ENCODE data around the gene CNTN1.

Gene CNTN1

DNA sequence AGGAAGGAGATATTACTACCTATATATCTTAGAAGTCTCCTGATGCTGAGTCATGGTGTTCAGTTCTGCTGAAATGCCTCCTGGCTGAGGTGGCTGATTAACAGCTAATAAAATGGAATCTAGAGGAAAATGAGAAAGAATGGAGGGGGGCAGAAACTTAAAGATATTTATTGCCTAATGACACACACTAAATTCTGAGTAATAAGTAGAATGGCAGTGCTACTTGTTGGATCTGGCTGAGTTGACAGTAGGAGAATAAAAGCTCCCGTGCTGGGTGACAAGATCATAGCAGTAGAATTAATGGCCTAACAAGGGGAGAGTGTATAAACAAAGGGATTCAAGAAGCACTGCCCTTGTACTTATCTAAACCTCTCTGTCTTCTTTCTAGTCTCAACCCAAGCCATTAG lies 137.5 kb downstream of the CNTN1 start:
- DNase-seq (ENCODE audit: low read depth), result no peak
- no peak overlapping the region for H3K4me3 ChIP-seq (ENCODE audit: low read depth, low read length)
- TF ChIP-seq, protein P1, sequence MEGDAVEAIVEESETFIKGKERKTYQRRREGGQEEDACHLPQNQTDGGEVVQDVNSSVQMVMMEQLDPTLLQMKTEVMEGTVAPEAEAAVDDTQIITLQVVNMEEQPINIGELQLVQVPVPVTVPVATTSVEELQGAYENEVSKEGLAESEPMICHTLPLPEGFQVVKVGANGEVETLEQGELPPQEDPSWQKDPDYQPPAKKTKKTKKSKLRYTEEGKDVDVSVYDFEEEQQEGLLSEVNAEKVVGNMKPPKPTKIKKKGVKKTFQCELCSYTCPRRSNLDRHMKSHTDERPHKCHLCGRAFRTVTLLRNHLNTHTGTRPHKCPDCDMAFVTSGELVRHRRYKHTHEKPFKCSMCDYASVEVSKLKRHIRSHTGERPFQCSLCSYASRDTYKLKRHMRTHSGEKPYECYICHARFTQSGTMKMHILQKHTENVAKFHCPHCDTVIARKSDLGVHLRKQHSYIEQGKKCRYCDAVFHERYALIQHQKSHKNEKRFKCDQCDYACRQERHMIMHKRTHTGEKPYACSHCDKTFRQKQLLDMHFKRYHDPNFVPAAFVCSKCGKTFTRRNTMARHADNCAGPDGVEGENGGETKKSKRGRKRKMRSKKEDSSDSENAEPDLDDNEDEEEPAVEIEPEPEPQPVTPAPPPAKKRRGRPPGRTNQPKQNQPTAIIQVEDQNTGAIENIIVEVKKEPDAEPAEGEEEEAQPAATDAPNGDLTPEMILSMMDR (IDR thresholded peaks at IDR 0.05; ENCODE audit: insufficient read depth, low read depth, low read length, missing control alignments), result no peak

DNA sequence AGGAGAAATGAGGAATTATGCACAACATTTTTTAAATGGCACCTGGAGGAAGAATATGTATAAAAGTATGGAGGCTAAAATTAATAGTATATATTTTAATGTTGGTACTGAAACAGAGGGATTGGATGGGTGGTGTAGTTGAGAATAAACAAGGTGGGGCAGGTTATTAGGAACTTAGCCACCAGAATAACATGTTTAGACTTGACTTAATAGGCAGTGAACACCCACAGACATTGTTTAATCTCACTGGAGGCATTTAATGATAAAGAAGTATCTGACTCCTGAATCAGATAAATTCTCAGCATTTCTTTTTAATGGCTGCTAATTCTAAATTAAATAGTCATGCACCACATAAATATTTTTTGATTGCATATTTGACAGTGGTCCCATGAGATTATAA lies 139.7 kb downstream of the CNTN1 start:
- TF ChIP-seq, protein P1 (IDR thresholded peaks at IDR 0.05; ENCODE audit: insufficient read depth, low read depth, low read length, missing control alignments), result no peak
- DNase-seq (ENCODE audit: low read depth), result no peak
- no peak overlapping the region for H3K4me3 ChIP-seq (ENCODE audit: low read depth, low read length)

DNA sequence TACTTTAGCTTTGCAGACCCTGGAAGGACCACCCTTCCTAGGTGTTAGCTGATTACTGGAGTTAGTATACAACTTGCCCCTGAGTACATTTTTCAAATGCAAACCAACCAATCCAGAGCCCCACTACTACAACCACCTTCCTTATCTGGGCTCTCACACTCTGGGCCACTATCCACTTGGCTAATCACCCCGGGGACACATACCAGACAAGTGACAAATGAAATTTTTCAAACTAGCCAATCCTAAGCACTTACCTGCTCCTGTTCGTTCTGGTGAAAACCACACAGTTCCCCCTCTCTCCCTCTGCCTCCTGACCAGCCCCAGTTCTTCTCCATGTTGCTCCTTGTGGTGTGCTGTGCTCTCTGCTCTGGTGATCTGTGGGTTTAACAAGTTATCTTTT lies 140.4 kb downstream of the CNTN1 start:
- no peak overlapping the region for H3K4me3 ChIP-seq (ENCODE audit: low read depth, low read length)
- DNase-seq (ENCODE audit: low read depth), result no peak
- TF ChIP-seq, protein P1 (IDR thresholded peaks at IDR 0.05; ENCODE audit: insufficient read depth, low read depth, low read length, missing control alignments), result no peak

DNA sequence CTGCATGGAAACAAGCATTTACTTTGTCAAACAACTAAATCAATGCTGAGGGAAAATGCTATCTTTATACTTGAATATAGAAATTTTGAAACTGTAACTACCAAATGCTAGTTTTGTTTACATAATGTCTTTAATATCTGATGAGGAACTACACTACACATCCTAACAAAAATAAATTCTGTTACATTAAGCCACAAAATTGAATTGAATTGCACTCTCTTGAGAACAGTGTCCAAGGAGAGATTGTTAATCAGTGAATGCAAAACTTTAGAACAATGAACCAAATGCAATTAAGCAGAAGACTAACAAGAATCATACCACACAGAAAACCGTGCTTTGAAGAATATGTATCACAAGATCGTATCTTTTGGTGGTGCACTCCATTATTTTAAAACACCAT lies 141.6 kb downstream of the CNTN1 start:
- TF ChIP-seq, protein P1 (IDR thresholded peaks at IDR 0.05; ENCODE audit: insufficient read depth, low read depth, low read length, missing control alignments), result no peak
- DNase-seq (ENCODE audit: low read depth), result no peak
- no peak overlapping the region for H3K4me3 ChIP-seq (ENCODE audit: low read depth, low read length)

DNA sequence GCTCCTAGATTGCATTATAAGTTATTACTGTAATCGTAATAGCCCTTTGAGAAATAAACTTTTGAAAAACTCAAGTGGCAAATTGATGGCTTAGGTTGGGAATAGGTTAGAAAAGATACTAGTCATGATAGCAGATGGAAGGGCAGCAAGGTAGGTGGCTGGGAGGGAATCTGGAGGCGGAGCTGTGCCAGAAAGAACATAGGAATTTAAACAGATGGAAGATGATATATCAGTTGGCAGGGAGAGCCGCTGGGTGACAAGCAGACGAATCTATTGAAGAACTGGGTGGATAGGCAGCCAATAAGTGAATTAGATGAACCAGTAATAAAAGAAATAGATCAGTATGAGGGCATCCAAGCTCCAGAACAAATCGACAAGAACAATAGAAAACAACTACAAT lies 142.1 kb downstream of the CNTN1 start:
- DNase-seq (ENCODE audit: low read depth), result no peak
- H3K4me3 ChIP-seq (ENCODE audit: low read depth, low read length), result no peak overlapping the region
- TF ChIP-seq, protein P1 (IDR thresholded peaks at IDR 0.05; ENCODE audit: insufficient read depth, low read depth, low read length, missing control alignments), result no peak

DNA sequence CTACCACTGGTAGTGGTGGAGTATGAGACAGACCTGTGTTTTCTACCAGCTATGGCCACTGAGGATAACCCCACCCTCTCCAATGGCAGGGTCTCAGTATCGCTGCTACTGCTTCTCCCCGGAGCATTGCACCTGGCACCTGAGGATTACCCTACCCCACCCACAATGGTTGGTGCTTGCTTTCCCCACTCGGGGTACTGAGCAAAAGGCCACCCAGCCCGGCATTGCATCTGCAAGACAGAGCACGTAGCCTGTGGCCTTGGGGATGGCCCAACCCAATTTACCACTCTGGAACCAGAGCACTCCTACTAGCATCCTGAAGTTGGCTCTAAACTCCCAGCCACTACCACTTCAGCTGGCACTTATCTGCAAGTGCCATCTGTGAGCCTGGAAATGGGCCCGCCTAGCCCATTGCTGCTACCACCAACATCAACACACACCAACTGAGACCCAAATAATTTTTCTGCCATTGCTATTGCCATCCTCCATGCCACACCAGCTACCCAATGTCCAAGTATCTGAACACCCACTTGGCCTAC lies 145.7 kb downstream of the CNTN1 start:
- DNase-seq (ENCODE audit: low read depth), result no peak
- H3K4me3 ChIP-seq (ENCODE audit: low read depth, low read length), result no peak overlapping the region
- TF ChIP-seq, protein P1 (IDR thresholded peaks at IDR 0.05; ENCODE audit: insufficient read depth, low read depth, low read length, missing control alignments), result no peak

DNA sequence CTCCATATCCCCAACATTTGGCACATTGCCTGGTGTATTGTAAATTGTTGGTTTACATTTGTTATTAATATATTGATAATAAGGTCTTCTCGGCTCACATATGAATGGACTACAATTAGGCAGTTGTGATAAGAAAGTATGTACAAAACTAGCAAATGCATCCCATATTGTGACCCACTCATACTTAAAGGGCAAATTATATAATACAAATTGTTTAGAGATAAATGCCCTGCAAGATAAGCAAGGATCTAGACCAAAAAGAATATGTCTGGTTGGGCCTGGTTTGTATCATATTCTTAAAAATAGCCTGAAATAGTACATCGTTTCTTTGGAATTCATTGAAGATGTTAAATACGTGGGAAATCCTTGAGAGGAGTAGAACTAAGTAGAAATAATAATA lies 151.3 kb downstream of the CNTN1 start:
- no peak overlapping the region for H3K4me3 ChIP-seq (ENCODE audit: low read depth, low read length)
- TF ChIP-seq, protein P1 (IDR thresholded peaks at IDR 0.05; ENCODE audit: insufficient read depth, low read depth, low read length, missing control alignments), result no peak
- DNase-seq (ENCODE audit: low read depth), result no peak
